PC-3 (cell line): ENCODE results near the gene DPH1.

Experiments used
- CTCF ChIP-seq: fragments of 300-600 bp; sonication (generic); conservative IDR thresholded peaks from 2 replicates; pipeline ENCODE4 v1.5.1; 2017; ENCODE audit warnings: antibody characterized with exemption, low read depth, mild to moderate bottlenecking, low read length
- EZH2 ChIP-seq: fragments of 300-600 bp; sonication (generic); IDR thresholded peaks from one replicate; pipeline ENCODE4 v1.6.1; 2017; ENCODE audit warnings: antibody characterized with exemption, mild to moderate bottlenecking, low read length; ENCODE audit not compliant: unreplicated experiment
- EZH2phosphoT487 ChIP-seq: fragments of 300-600 bp; sonication (generic); IDR thresholded peaks from 2 replicates; pipeline ENCODE4 v1.6.1; 2018; ENCODE audit warnings: mild to moderate bottlenecking, antibody characterized with exemption, low read length, borderline replicate concordance

- TF ChIP-seq EZH2 (no peak), CTCF (no peak), EZH2phosphoT487 (no peak)
Observed at GRCh38 chr17:2064520-2064971, 34.6 kb downstream of the DPH1 start.
